Activated naive CD8-positive, alpha-beta T cell (primary cell): Measurements from ENCODE around the gene ERVFRD-1.

Experiments used
- H3K27ac Mint-ChIP-seq: one replicate; pipeline ENCODE4 v1.8.0; 2021; ENCODE audit warnings: mixed read lengths
- H3K27me3 Mint-ChIP-seq: one replicate; pipeline ENCODE4 v1.8.0; 2021; ENCODE audit warnings: mixed read lengths
- H3K36me3 Mint-ChIP-seq: one replicate; pipeline ENCODE4 v1.8.0; 2021; ENCODE audit warnings: mixed read lengths
- H3K4me1 Mint-ChIP-seq: one replicate; pipeline ENCODE4 v1.8.0; 2021; ENCODE audit warnings: low read depth, mixed read lengths
- H3K4me3 Mint-ChIP-seq: one replicate; pipeline ENCODE4 v1.8.0; 2021; ENCODE audit warnings: mild to moderate bottlenecking, mixed read lengths
- H3K9me3 Mint-ChIP-seq: one replicate; pipeline ENCODE4 v1.8.0; 2021; ENCODE audit warnings: low read depth, mixed read lengths

Gene ERVFRD-1

DNA sequence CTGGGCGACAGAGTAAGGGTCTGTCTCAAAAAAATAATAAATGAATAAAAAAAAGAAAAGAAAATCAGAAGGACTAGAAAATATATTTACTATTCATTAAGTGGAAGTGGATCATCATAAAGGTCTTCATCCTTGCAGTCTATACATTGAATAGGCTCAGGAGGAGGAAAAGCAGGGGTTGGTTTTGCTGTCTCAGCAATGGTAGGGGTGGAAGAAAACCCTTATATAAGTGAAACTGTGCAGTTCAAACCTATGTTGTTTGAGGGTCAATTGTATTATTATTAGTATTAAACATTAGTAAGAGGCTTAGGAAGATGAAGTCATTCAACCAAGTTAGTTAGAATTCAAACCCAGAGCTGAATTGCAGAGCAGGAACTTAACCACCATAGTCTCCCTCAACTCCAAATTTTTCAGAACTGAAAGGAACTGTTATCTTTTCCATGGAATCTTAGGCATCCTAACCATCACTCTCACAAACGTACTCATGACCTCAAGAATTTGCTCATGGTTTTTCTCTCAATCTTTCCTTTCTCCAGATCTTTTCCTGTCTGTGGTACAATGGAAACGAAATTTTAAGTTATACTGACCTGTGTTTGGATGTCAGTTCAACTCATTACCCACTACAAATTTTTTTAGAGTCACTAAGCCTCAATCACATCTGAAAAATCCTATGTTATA is 25.6 kb downstream of the ERVFRD-1 start:
- peaks cover 2% of the 10 kb centered on the region for H3K27me3 Mint-ChIP-seq
- no peaks in the 10 kb centered on the region for H3K4me1 Mint-ChIP-seq
- no peaks in the 10 kb centered on the region for H3K36me3 Mint-ChIP-seq
- no peaks in the 10 kb centered on the region for H3K9me3 Mint-ChIP-seq
- H3K4me3 Mint-ChIP-seq = no peak overlapping the region
- H3K27ac Mint-ChIP-seq = no peak overlapping the region

DNA sequence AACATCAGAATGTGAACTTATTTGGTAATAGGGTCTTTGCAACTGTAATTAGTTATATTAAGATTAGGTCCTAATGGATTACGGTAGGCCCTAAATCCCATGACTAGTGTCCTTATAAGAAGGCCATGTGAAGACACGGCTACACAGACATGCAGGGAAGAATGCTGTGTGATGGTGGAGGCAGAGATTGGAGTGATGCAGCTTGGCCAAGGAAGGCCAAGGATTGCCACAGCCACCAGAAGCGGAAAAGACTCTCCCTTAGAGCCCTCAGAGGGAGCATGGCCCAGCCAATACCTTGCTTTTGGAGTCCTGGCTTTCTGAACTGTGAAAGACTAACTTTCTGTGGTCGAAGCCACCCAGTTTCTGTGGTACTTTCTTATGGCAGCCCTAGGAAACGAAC is 27.6 kb downstream of the ERVFRD-1 start:
- no peak overlapping the region for H3K4me3 Mint-ChIP-seq
- H3K36me3 Mint-ChIP-seq = no peaks in the 10 kb centered on the region
- no peak overlapping the region for H3K27ac Mint-ChIP-seq
- H3K27me3 Mint-ChIP-seq = peaks cover 2% of the 10 kb centered on the region
- no peaks in the 10 kb centered on the region for H3K9me3 Mint-ChIP-seq
- H3K4me1 Mint-ChIP-seq = no peaks in the 10 kb centered on the region

DNA sequence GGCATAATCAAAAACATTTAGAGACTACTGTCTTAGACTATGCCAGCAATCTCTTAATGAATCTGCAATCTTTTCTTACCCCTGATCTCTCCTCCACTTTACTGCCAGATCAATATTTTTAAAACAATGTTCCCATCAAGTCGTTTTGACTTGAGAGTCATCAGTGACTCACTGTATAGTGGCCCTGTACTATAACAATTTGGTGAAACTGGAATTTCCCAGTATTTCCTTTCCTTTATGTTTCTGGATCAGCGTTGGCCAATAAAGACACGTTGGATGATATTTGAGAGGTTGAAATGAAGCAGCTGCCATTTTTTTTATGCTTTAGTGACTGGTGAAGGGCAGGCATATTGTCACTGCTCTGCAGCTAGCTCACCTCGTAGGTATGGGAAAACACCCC is 28.0 kb downstream of the ERVFRD-1 start:
- Mint-ChIP-seq H3K36me3 (no peaks in the 10 kb centered on the region), H3K4me1 (no peaks in the 10 kb centered on the region), H3K27me3 (peaks cover 2% of the 10 kb centered on the region), H3K4me3 (no peak overlapping the region), H3K9me3 (no peaks in the 10 kb centered on the region), H3K27ac (no peak overlapping the region)

DNA sequence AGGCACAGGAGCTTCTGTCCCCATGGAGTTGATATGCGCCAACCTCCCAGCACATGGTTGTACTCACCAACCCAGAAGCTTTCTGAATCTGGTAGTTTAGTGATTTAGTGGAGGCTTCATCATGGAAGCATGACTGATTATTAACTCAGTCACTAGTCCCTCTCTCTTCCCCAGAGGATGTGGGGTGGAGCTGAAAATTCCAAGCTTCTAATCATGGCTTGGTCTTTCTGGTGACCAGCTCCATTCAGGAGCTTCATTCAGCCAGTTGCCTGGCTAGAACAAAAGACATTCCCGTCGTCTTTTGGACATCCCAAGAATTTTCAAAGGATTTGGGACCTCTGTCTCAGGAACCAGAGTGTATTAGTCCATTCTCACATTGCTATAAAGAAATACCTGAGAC is 31.2 kb downstream of the ERVFRD-1 start:
- H3K27ac Mint-ChIP-seq = no peak overlapping the region
- H3K4me3 Mint-ChIP-seq = no peak overlapping the region

DNA sequence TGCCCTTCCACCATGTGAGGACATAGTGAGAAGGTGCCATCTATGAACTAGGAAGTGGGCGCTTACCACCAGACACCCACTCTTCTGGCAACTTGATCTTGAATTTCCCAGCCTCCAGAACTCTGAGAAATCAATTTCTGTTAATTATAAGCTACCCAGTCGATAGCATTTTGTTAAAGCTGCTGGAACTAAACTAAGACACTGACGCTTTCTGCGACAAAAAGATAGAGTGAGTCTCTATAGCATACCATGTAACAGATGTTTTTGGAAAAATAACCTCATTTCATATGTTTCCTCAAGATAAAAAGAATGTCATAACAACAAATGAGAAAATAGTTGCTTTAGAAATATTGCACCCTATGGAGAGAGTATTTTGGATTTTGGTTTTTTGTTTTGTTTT is 33.3 kb downstream of the ERVFRD-1 start:
- no peak overlapping the region for H3K4me3 Mint-ChIP-seq
- H3K9me3 Mint-ChIP-seq = no peaks in the 10 kb centered on the region
- H3K4me1 Mint-ChIP-seq = no peaks in the 10 kb centered on the region
- H3K27ac Mint-ChIP-seq = no peak overlapping the region
- H3K36me3 Mint-ChIP-seq = no peaks in the 10 kb centered on the region
- no peaks in the 10 kb centered on the region for H3K27me3 Mint-ChIP-seq

More for the DNA sequence above, 31.2 kb downstream of the ERVFRD-1 start:
- Mint-ChIP-seq H3K36me3 (no peaks in the 10 kb centered on the region), H3K9me3 (no peaks in the 10 kb centered on the region), H3K4me1 (no peaks in the 10 kb centered on the region), H3K27me3 (no peaks in the 10 kb centered on the region)

DNA sequence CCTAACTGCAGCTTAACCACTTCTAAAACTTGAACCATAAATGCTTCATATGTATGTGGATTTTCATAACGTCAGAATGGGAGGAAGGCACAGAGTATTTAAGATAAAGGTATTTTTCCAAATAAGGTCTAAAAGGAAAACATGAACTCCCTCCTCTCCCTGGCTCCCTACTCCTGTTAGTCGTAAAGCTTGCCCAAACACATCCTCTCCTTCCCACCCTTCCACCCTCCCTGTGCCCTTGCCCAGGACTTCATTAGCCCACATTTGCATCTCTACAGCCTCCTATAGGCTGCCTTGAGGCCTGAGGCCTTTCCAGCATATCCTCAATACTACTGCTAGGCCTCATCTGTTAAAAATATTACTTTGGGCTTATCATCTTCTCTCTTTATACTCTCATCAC is 35.0 kb downstream of the ERVFRD-1 start:
- H3K9me3 Mint-ChIP-seq = no peaks in the 10 kb centered on the region
- no peaks in the 10 kb centered on the region for H3K4me1 Mint-ChIP-seq
- H3K27ac Mint-ChIP-seq = no peak overlapping the region
- H3K27me3 Mint-ChIP-seq = peaks cover 2% of the 10 kb centered on the region
- no peaks in the 10 kb centered on the region for H3K36me3 Mint-ChIP-seq
- no peak overlapping the region for H3K4me3 Mint-ChIP-seq

DNA sequence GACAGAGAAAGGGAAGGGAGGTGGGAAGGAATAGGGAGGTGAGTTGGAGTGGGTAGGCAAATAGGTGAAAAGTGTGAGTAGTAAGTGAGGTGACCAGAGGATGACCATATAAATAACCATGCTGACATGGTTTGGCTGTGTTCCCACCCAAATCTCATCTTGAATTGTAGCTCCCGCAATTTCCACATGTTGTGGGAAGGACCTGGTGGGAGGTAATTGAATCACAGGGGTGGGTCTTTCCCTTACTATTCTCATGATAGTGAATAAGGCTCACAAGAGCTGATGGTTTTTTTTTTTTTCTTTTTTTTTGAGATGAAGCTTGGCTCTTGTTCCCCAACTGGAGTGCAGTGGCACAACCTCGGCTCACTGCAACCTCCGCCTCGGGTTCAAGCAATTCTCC is 39.4 kb downstream of the ERVFRD-1 start:
- Mint-ChIP-seq H3K9me3 (no peaks in the 10 kb centered on the region), H3K4me1 (no peaks in the 10 kb centered on the region), H3K4me3 (no peak overlapping the region), H3K27ac (no peak overlapping the region), H3K27me3 (peaks cover 2% of the 10 kb centered on the region), H3K36me3 (no peaks in the 10 kb centered on the region)

DNA sequence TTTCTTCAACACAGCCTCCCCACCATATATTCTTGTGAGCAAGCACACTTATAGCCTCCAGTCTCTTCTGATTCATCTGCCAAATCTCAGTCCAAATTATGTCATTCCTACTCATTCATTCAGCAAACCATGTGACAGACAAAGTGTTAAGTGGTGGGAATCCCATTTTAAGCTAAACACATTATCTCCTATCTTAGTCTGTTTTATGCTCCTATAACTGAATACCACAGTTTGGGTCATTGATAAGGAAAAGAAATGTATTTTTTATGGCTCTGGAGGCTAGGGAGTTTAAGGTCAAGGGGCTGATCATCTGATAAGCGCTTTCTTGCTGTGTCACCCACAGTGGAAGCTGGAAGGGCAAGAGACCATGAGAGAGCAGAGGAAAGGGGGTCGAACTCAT is 41.8 kb downstream of the ERVFRD-1 start:
- H3K36me3 Mint-ChIP-seq = no peaks in the 10 kb centered on the region
- H3K9me3 Mint-ChIP-seq = no peaks in the 10 kb centered on the region
- H3K27me3 Mint-ChIP-seq = peaks cover 2% of the 10 kb centered on the region
- H3K4me3 Mint-ChIP-seq = no peak overlapping the region
- no peaks in the 10 kb centered on the region for H3K4me1 Mint-ChIP-seq
- H3K27ac Mint-ChIP-seq = no peak overlapping the region

DNA sequence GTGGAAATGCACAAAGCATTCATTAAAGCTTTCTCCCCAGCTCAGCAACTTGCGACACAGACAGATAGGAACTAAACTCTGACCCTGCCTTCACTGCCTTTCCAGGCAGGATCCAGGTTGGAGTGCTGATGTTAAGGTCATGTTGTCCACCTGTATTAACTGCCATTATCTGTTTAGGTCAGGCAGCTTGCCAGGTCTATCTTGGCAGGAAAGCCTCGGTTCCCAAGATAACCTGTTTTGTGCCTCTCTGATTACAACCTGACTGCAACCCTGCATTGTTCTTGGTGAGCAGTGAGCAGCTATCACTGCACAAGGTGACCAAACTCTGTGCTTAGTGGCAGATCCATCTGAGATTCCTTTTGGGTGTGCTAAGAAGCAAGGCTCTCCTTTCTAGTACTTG is 44.2 kb downstream of the ERVFRD-1 start:
- H3K9me3 Mint-ChIP-seq = no peaks in the 10 kb centered on the region
- no peaks in the 10 kb centered on the region for H3K4me1 Mint-ChIP-seq
- H3K36me3 Mint-ChIP-seq = no peaks in the 10 kb centered on the region
- H3K27me3 Mint-ChIP-seq = peaks cover 2% of the 10 kb centered on the region
- H3K4me3 Mint-ChIP-seq = no peak overlapping the region
- H3K27ac Mint-ChIP-seq = no peak overlapping the region

DNA sequence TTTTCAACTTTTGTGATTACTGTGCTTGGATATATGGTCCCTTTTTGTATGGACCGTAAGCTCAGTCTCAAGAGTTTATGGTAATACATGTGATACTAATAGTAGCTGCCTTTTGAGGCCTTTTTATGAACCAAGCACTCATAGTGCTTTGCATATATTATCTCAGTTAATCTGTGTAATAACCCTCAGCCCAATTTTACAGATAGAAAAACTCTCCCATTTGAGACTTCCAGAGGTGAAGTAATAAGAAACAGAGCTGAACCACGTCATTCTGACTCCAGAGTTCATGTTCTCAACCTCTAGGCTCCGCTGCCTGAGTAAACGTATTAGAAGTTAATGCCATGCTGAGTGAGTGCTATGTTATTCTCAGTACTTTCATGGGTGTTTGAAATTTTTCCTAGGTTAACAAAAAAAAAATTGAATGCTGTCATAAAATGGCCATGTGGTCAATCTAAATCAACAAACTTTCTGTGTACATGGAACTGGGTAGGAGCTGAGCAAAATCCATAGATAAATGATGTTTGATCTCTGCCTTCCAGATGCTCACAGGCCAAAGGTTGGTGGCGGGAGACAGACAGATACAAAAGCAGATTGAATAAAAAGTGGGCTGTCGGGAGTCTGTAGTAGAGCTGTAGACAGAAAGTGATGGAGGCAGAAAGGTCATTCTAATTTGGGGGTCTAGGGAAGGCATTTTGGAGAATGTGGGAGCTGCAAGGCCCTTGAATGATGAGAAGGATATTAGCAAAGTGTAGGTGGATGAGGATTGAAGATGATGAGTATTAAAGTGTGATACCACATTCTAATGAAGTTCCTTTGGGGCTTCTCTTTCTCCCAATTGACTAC is 44.8 kb downstream of the ERVFRD-1 start:
- no peaks in the 10 kb centered on the region for H3K36me3 Mint-ChIP-seq
- H3K9me3 Mint-ChIP-seq = no peaks in the 10 kb centered on the region
- H3K4me1 Mint-ChIP-seq = no peaks in the 10 kb centered on the region
- no peak overlapping the region for H3K27ac Mint-ChIP-seq
- no peak overlapping the region for H3K4me3 Mint-ChIP-seq
- peaks cover 4% of the 10 kb centered on the region for H3K27me3 Mint-ChIP-seq

DNA sequence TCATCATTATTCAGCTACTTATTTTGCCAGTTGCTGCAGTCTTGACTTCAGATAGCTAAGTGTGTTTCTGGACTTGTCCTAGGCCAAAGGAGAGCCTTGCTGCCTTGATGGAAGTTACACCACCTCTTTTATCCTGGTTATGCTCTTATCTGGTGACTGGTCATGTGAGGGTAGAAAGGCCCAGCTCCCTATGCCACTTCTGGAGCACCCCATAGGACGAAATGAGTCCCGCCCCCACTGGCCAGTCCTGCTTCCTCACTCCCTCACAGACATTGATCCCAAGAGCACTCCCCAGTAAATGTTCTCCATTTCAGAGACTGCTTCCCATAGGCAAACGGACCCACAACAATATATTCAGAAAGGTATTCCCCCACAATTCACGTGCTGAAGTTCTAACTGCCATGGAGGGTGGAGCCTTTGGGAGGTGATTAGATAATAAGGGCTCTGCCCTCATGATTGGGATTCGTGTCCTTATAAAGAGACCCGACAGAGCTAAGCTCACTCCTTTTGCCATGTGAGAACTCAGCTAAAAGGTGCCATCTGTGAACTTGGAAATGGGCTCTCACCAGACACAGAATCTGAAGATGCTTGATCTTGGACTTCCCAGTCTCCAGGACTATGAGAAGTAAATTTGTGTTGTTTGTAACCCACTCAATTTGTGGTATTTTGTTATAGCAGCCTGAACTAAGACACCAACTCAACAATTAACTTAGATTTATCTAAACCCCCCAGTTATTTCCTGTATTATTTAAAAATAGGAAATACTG is 45.9 kb downstream of the ERVFRD-1 start:
- H3K4me1 Mint-ChIP-seq = no peaks in the 10 kb centered on the region
- no peak overlapping the region for H3K4me3 Mint-ChIP-seq
- no peaks in the 10 kb centered on the region for H3K9me3 Mint-ChIP-seq
- no peaks in the 10 kb centered on the region for H3K36me3 Mint-ChIP-seq
- H3K27ac Mint-ChIP-seq = no peak overlapping the region
- peaks cover 5% of the 10 kb centered on the region for H3K27me3 Mint-ChIP-seq

DNA sequence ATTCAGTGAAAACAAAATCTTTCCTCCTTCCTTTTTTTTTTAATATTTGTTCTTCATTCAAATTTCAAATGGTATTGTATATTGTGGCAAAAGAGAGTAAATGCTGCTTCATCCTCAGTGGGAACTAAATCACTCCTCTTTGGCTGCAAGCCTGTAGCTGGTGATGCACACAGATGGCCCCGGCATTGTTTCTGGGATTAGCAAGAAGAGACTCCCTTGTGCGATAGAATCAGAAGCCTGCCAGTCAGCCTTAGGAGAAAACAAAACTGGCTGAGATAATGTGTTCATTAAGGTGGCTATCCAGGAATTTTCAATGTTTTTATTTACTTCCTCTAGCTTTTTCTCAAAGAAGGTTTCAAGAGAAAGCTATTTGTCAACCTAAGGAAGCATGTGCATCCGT is 46.7 kb downstream of the ERVFRD-1 start:
- Mint-ChIP-seq H3K9me3 (no peaks in the 10 kb centered on the region), H3K4me1 (no peaks in the 10 kb centered on the region), H3K4me3 (no peak overlapping the region), H3K27ac (no peak overlapping the region), H3K27me3 (peaks cover 5% of the 10 kb centered on the region), H3K36me3 (no peaks in the 10 kb centered on the region)

DNA sequence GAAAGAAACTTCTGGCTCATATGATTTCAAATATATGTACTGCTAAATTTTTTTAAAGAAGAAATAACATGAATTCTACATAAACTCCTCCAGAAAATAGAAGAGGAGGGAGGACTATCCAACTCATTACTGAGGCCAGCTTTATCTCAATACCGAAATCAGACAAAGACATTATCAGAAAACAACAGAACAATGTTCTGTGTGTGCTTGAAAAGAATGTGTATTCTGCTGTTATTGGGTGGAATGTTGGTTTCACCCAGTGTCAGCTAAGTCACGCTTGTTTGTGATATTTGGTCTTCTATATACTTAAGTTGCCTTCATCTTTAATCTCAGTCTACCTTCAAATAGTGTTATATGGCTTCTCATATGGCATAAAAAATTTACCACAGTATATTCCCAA is 48.8 kb downstream of the ERVFRD-1 start:
- Mint-ChIP-seq H3K27me3 (peaks cover 5% of the 10 kb centered on the region), H3K4me3 (no peak overlapping the region), H3K27ac (no peak overlapping the region), H3K4me1 (no peaks in the 10 kb centered on the region), H3K9me3 (no peaks in the 10 kb centered on the region), H3K36me3 (no peaks in the 10 kb centered on the region)

DNA sequence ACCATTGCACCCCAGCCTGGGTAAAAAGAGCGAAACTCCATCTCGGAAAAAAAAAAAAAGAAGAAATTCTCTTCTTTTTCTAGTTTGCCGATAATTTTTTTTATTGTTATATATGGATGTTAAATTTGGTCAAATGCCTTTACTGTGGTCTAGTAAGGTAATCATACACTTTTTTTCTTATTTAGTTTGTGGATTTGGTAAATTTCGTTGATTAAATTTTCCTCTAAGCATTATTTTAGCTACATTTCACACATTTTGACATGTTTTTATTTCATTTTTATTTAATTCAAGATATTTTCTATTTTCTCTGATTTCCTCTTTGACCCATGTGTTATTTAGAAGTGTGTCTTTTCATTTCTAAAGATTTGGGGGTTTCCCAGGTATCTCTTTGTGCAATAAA is 49.4 kb downstream of the ERVFRD-1 start:
- H3K36me3 Mint-ChIP-seq = no peaks in the 10 kb centered on the region
- no peak overlapping the region for H3K27ac Mint-ChIP-seq
- H3K27me3 Mint-ChIP-seq = peaks cover 5% of the 10 kb centered on the region
- no peaks in the 10 kb centered on the region for H3K9me3 Mint-ChIP-seq
- no peak overlapping the region for H3K4me3 Mint-ChIP-seq
- no peaks in the 10 kb centered on the region for H3K4me1 Mint-ChIP-seq

DNA sequence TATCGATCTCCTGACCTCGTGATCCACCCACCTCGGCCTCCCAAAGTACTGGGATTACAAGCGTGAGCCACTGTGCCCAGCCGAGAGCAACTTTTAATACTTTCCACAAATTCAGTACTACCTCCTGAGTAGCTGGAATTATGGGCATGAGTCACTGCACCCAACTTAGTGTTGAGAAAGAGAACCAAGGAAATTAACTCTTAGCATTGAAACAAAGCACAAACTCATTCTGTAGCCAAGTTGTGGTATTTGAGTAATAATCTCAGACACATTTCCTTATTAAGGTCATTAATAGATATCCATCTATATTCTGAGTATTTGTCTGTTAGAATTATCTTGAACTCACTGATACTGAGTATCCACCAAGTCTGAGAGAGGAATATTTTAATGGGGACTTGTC is 53.1 kb downstream of the ERVFRD-1 start:
- Mint-ChIP-seq H3K4me1 (no peaks in the 10 kb centered on the region), H3K27ac (no peak overlapping the region), H3K9me3 (no peaks in the 10 kb centered on the region), H3K4me3 (no peak overlapping the region), H3K27me3 (peaks cover 9% of the 10 kb centered on the region), H3K36me3 (no peaks in the 10 kb centered on the region)
